ENCODE measurements around the gene G0S2. TPM values are rescaled to one million over a fixed set of nuclear protein-coding genes. Genes with fewer than 3 reads are reported as not detected.

Gene G0S2
- total RNA-seq, 1 donor from 2014 or later: 2.3 TPM

- ATAC-seq: peak; percentile 25
Measured at GRCh38 chr1:209648931-209649776, 26.1 kb upstream of the G0S2 start.

- ATAC-seq: no peak
Measured at GRCh38 chr1:209650454-209650853, 24.8 kb upstream of the G0S2 start.

GRCh38 chr1:209651138-209651587 lies 24.0 kb upstream of the G0S2 start:
- peak; percentile 75 for ATAC-seq

- peak; percentile 75 for ATAC-seq
Measured at GRCh38 chr1:209652121-209652735, 23.0 kb upstream of the G0S2 start, which contains the start of gene LAMB3. LAMB3 (minus strand) TSS chr1:209652425; CDS start chr1:209650944, 1,481 bp downstream.

GRCh38 chr1:209652873-209653401 lies 22.3 kb upstream of the G0S2 start:
- ATAC-seq: peak; percentile 86

GRCh38 chr1:209653915-209654351 lies 21.3 kb upstream of the G0S2 start:
- ATAC-seq: no peak

- peak; percentile 64 for ATAC-seq
Measured at GRCh38 chr1:209655411-209656231, 19.6 kb upstream of the G0S2 start.

- peak; percentile 31 for ATAC-seq
Measured at GRCh38 chr1:209657140-209657879, 17.9 kb upstream of the G0S2 start.

GRCh38 chr1:209657918-209658317 lies 17.3 kb upstream of the G0S2 start:
- ATAC-seq: no peak

GRCh38 chr1:209659909-209660308 lies 15.3 kb upstream of the G0S2 start:
- ATAC-seq: no peak

- ATAC-seq: peak; percentile 6
Measured at GRCh38 chr1:209661071-209661470, 14.1 kb upstream of the G0S2 start.

GRCh38 chr1:209662879-209663327 lies 12.3 kb upstream of the G0S2 start:
- no peak for ATAC-seq

GRCh38 chr1:209667103-209667502 lies 8.1 kb upstream of the G0S2 start:
- no peak for ATAC-seq

GRCh38 chr1:209667708-209668107 lies 7.5 kb upstream of the G0S2 start:
- ATAC-seq: no peak

GRCh38 chr1:209670441-209671082 lies 4.7 kb upstream of the G0S2 start:
- ATAC-seq: no peak

- peak; percentile 9 for ATAC-seq
Measured at GRCh38 chr1:209672705-209673630, 2.2 kb upstream of the G0S2 start.

GRCh38 chr1:209673631-209674417 lies 1.4 kb upstream of the G0S2 start:
- no peak for ATAC-seq

GRCh38 chr1:209675565-209676154 lies 448 bp downstream of the G0S2 start:
- peak; percentile 34 for ATAC-seq

All from esophagus mucosa (tissue), 1 donor.